Neuronal stem cell (in vitro differentiated cells): ENCODE data around the gene FGF11.
A peak's percentile ranks its signal among the peaks of the same experiment; 100 is the strongest.

Source experiments
- DNase-seq: peaks from one replicate; pipeline ENCODE4 v3.0.0-alpha.2; 2013; ENCODE audit warnings: low spot score
- H2AFZ ChIP-seq: one replicate; pipeline ENCODE4 v1.6.1; 2013; ENCODE audit warnings: mild to moderate bottlenecking, low read length, inconsistent platforms
- H2AK5ac ChIP-seq: 2 replicates; pipeline ENCODE4 v1.6.1; 2013; ENCODE audit warnings: low read depth, mild to moderate bottlenecking, inconsistent platforms, low read length, moderate library complexity, mixed read lengths
- H2BK120ac ChIP-seq: 2 replicates; pipeline ENCODE4 v1.6.1; 2013; ENCODE audit warnings: low read depth, mild to moderate bottlenecking, inconsistent platforms, low read length, moderate library complexity, mixed read lengths
- H2BK12ac ChIP-seq: one replicate; pipeline ENCODE4 v1.6.1; 2013; ENCODE audit warnings: low read length, inconsistent platforms
- H2BK15ac ChIP-seq: 2 replicates; pipeline ENCODE4 v1.6.1; 2013; ENCODE audit warnings: mild to moderate bottlenecking, low read length, inconsistent platforms, mixed read lengths
- H2BK5ac ChIP-seq: one replicate; pipeline ENCODE4 v1.6.1; 2013; ENCODE audit warnings: inconsistent platforms, mild to moderate bottlenecking, low read length, moderate library complexity
- H3K14ac ChIP-seq: one replicate; pipeline ENCODE4 v1.6.1; 2013; ENCODE audit warnings: low read length, inconsistent platforms
- H3K18ac ChIP-seq: 2 replicates; pipeline ENCODE4 v1.6.1; 2013; ENCODE audit warnings: low read length, inconsistent platforms
- H3K23ac ChIP-seq: 2 replicates; pipeline ENCODE4 v1.6.1; 2013; ENCODE audit warnings: low read depth, mild to moderate bottlenecking, mixed read lengths, low read length, inconsistent platforms; ENCODE audit not compliant: poor library complexity
- H3K27ac ChIP-seq: replicated peaks from 3 replicates; pipeline ENCODE4 v1.5.1; 2013; ENCODE audit warnings: low read length, inconsistent platforms
- H3K27me3 ChIP-seq, 3 experiments: 2 replicates each; pipeline ENCODE4 v1.6.1; 2013; ENCODE audit warnings: low read length in 3 of 3, mild to moderate bottlenecking in 2 of 3, inconsistent platforms in 1 of 3, low read depth in 1 of 3, mixed read lengths in 1 of 3, moderate library complexity in 1 of 3; ENCODE audit not compliant: control insufficient read depth in 3 of 3, insufficient read depth in 3 of 3
- H3K36me3 ChIP-seq, 2 donors: replicated peaks in 1 of 2; 2 replicates each; pipeline ENCODE4 v1.6.1; 2013; ENCODE audit warnings: low read length in 2 of 2; ENCODE audit not compliant: control insufficient read depth in 2 of 2, insufficient read depth in 2 of 2
- H3K4ac ChIP-seq: 2 replicates; pipeline ENCODE4 v1.6.1; 2013; ENCODE audit warnings: inconsistent platforms, mild to moderate bottlenecking, low read length, moderate library complexity
- H3K4me1 ChIP-seq, 2 donors: 1 replicate in 1 of 2; 2 replicates in 1 of 2; pipeline ENCODE4 v1.6.1; 2013; ENCODE audit warnings: low read length in 2 of 2, low read depth in 1 of 2; ENCODE audit not compliant: control insufficient read depth in 2 of 2, insufficient read depth in 1 of 2
- H3K4me2 ChIP-seq: one replicate; pipeline ENCODE4 v1.6.1; 2013; ENCODE audit warnings: mild to moderate bottlenecking, low read length, inconsistent platforms; ENCODE audit not compliant: insufficient read depth, poor library complexity, severe bottlenecking
- H3K4me3 ChIP-seq, 2 donors: 2 replicates each; pipeline ENCODE4 v1.5.1; 2013; ENCODE audit warnings: low read length in 2 of 2, mild to moderate bottlenecking in 2 of 2, inconsistent platforms in 1 of 2, moderate library complexity in 1 of 2
- H3K79me1 ChIP-seq: one replicate; pipeline ENCODE4 v1.6.1; 2013; ENCODE audit warnings: low read depth, mild to moderate bottlenecking, inconsistent platforms, low read length, moderate library complexity
- H3K9ac ChIP-seq: one replicate; pipeline ENCODE4 v1.6.1; 2013; ENCODE audit warnings: mild to moderate bottlenecking, low read depth, low read length, inconsistent platforms; ENCODE audit not compliant: poor library complexity
- H3K9me3 ChIP-seq, 2 donors: replicated peaks in 1 of 2; 2 replicates each; pipeline versions ENCODE3 to v1.6.1; 2013; ENCODE audit warnings: low read length in 2 of 2, mild to moderate bottlenecking in 2 of 2, inconsistent platforms in 1 of 2, low read depth in 1 of 2, mixed read lengths in 1 of 2, moderate library complexity in 1 of 2; ENCODE audit not compliant: control insufficient read depth in 2 of 2, insufficient read depth in 1 of 2
- H4K8ac ChIP-seq: one replicate; pipeline ENCODE4 v1.6.1; 2013; ENCODE audit warnings: low read depth, mild to moderate bottlenecking, inconsistent platforms, low read length, moderate library complexity
- H4K91ac ChIP-seq: one replicate; pipeline ENCODE4 v1.6.1; 2013; ENCODE audit warnings: low read length, low read depth, mild to moderate bottlenecking, inconsistent platforms; ENCODE audit not compliant: poor library complexity
- WGBS, 2 donors: extraction: QIAGEN DNeasy Blood & Tissue Kit; methylation state at CpG; one replicate each; pipeline ENCODE4 v1.1.7; 2013; ENCODE audit warnings: missing lambda C conversion rate in 2 of 2, mixed read lengths in 1 of 2; ENCODE audit not compliant: insufficient read length in 2 of 2, insufficient replicate concordance in 1 of 2; ENCODE audit errors: extremely low coverage in 2 of 2; 5-methylcytosine and 5-hydroxymethylcytosine counted together

The FGF11 gene

DNA sequence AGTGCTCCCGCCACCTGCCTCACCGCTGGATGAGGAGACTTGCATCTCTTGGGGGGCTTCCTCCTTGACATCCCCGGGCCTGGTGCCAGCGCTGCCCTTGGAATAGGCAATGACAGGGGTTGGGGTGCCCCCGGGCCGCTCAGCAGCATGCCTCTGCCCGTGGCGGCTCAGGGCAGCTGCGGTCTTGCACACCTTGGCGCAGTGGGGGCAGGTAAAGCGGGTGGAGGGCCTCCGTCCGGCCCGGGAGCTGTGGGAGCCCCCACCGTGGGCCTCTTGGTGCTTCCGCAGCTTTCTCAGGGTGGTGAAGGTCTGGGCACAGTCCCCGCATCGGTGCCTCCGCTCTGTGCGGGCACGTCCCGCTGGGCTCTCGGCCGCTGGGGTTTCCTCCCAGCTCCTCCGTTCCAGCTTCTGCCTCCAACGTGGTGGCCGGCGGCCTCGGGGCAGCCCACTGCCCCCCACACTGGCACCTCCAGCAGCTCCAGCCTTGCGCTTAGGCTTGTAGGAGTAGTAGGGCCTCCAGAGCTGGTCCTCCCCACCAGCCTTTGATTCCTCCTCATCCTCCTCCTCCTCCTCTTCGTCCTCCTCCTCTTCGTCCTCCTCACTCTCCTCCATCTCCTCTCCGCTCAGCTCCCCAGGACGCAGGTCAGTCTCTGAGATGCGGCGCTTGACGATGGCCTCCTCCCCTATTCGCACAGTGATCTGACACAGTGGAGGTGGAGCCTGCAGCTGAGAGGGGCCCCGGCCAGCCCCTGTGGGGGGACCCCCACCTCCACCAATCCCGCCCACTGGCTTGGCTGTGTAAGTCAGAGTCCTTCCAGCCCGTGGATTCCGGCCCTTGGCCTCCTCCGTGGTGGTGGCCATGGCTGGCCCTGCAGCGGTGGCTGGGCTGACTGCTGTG is 23.4 kb downstream of the FGF11 start:
- H2BK12ac ChIP-seq: peak overlapping the region; percentile 75
- no peak overlapping the region for H3K4ac ChIP-seq
- H2AFZ ChIP-seq: no peak overlapping the region
- peaks cover 8% of the 10 kb centered on the region for H3K79me1 ChIP-seq
- H4K8ac ChIP-seq: no peak overlapping the region
- no peak overlapping the region for H3K4me3 ChIP-seq
- peak overlapping the region; percentile 98 for H2AK5ac ChIP-seq
- H3K23ac ChIP-seq: no peak overlapping the region
- H3K9me3 ChIP-seq: no peaks in the 10 kb centered on the region
- H3K9ac ChIP-seq: no peak overlapping the region
- no peak for DNase-seq
- H3K36me3 ChIP-seq: peaks cover 5 to 36% of the 10 kb centered on the region in 2 donors
- H3K18ac ChIP-seq: peak overlapping the region; percentile 51
- peak overlapping the region; percentile 63 for H2BK15ac ChIP-seq
- H2BK5ac ChIP-seq: no peak overlapping the region
- peaks cover 5 to 10% of the 10 kb centered on the region in 2 donors for H3K4me1 ChIP-seq
- H4K91ac ChIP-seq: peak overlapping the region; percentile 7
- WGBS, 2 donors: 100% methylated on average over 2 of the region's 44 CpGs; no CpG with 5 or more reads in 1 of the 2 donors
- H3K27ac ChIP-seq: no peak overlapping the region
- peak overlapping the region; percentile 83 for H3K14ac ChIP-seq
- no peaks in the 10 kb centered on the region for H3K27me3 ChIP-seq
- H3K4me2 ChIP-seq: no peak overlapping the region
- H2BK120ac ChIP-seq: no peak overlapping the region

DNA sequence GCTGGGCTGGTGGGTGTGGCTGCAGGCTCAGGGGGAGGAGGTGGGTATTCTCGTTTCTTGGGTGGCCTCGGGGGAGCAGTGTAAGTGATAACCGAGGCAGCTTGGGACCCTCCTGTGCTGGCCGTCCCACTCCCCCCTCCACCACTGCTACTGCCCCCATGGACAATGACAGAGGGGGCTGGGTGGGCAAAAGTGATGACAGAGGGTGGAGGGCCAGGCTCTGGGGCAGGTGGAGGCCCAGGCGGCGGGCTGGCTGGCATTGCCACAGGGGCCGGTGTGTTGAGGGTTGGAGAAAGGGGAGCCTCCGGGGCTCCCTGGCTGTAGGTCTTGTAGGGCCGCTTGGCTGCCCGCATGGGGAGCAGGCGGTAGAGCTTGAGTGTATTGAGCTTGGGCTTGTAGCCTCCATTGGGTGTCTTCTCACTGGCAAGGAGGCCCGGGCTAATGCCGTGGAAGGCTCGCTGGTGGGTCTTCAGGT is 24.1 kb downstream of the FGF11 start:
- no peak overlapping the region for H3K4me3 ChIP-seq
- H4K8ac ChIP-seq: no peak overlapping the region
- no peak overlapping the region for H3K14ac ChIP-seq
- peaks cover 7 to 12% of the 10 kb centered on the region in 2 donors for H3K4me1 ChIP-seq
- H2BK15ac ChIP-seq: no peak overlapping the region
- H3K27me3 ChIP-seq: no peaks in the 10 kb centered on the region
- peaks cover 5 to 36% of the 10 kb centered on the region in 2 donors for H3K36me3 ChIP-seq
- no peak overlapping the region for H3K9ac ChIP-seq
- no peak overlapping the region for H2BK12ac ChIP-seq
- no peak overlapping the region for H3K4ac ChIP-seq
- no peak for DNase-seq
- no peak overlapping the region for H2BK120ac ChIP-seq
- H4K91ac ChIP-seq: no peak overlapping the region
- no peak overlapping the region for H2AFZ ChIP-seq
- peak overlapping the region; percentile 26 for H2AK5ac ChIP-seq
- WGBS, 2 donors: no CpG with 5 or more reads among the region's 14 CpGs
- H3K4me2 ChIP-seq: no peak overlapping the region
- H3K23ac ChIP-seq: no peak overlapping the region
- H3K9me3 ChIP-seq: no peaks in the 10 kb centered on the region
- no peak overlapping the region for H2BK5ac ChIP-seq
- peaks cover 8% of the 10 kb centered on the region for H3K79me1 ChIP-seq
- H3K18ac ChIP-seq: peak overlapping the region; percentile 35
- H3K27ac ChIP-seq: no peak overlapping the region

DNA sequence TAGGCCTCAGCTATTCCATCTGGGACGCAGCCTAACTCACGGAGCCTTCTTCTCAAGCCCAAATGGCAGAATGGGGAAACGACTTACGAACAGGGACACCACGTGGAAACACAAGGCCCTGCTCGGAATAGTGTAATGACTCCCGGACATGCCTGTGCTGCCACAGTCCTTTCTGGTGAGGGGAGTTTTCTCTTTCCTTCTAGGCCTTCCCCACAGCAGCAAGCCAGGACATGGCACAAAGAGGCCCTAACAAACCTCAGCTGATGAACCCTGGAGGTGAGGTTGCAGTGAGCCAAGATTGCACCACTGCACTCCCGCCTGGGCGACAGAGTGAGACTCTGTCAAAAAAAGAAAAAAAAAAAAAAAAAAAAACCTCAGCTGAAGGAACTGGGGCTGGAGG is 24.8 kb downstream of the FGF11 start:
- Histone ChIP-seq H4K91ac (no peak overlapping the region), H3K9ac (no peak overlapping the region), H3K23ac (no peak overlapping the region), H4K8ac (peak overlapping the region; percentile 0), H2BK5ac (no peak overlapping the region), H3K27ac (no peak overlapping the region), H3K18ac (no peak overlapping the region), H3K4me2 (no peak overlapping the region), H2BK120ac (no peak overlapping the region), H2AK5ac (no peak overlapping the region), H3K14ac (no peak overlapping the region), H3K4me1 (peaks cover 7 to 14% of the 10 kb centered on the region in 2 donors), H2BK15ac (no peak overlapping the region), H3K9me3 (no peaks in the 10 kb centered on the region), H3K27me3 (no peaks in the 10 kb centered on the region), H3K4me3 (no peak overlapping the region), H2AFZ (no peak overlapping the region), H3K4ac (no peak overlapping the region), H2BK12ac (no peak overlapping the region), H3K79me1 (peaks cover 8% of the 10 kb centered on the region), H3K36me3 (peaks cover 5 to 36% of the 10 kb centered on the region in 2 donors)
- no CpG with 5 or more reads among the region's 9 CpGs for WGBS, 2 donors
- DNase-seq: no peak

DNA sequence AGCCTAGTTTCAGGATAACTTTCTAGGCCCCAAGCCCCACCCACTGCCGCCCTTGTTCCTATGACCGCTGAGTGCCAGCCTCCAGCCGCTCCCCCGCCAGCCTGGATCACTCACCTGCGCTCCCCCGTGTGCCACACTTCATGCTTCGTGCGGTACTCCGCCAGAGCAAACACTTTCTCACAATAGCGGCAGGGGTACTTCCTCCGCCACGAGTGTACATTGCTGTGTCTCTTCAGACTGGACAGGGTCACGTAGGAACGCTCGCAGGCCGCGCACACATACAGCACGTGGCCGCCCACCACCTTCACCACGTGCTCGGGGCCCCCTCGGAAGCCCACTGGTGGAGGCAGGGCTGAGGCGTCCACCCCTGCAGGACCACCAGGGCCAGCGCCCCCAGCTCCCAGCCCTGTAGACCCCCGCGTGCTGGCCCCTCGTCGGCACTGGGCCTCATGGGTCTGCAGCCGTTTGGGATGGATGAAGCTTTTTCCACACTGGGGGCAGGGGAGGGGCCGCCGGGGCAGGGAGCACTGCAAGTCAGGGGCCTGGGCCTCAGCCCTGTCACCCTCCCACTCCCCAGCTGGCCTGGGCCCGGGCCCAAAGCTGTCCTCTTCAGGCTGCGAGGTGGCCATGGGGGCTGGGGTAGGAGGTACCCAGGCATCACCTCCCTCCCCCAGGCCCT is 26.4 kb downstream of the FGF11 start:
- H3K79me1 ChIP-seq: peaks cover 8% of the 10 kb centered on the region
- H3K14ac ChIP-seq: no peak overlapping the region
- H3K27ac ChIP-seq: no peak overlapping the region
- H2AFZ ChIP-seq: no peak overlapping the region
- H2AK5ac ChIP-seq: no peak overlapping the region
- DNase-seq: no peak
- H3K23ac ChIP-seq: peak overlapping the region; percentile 85
- H2BK5ac ChIP-seq: peak overlapping the region; percentile 24
- peak overlapping the region; percentile 72 for H4K91ac ChIP-seq
- H3K4me1 ChIP-seq: peaks cover 7 to 14% of the 10 kb centered on the region in 2 donors
- H3K4me3 ChIP-seq: no peak overlapping the region
- H3K18ac ChIP-seq: no peak overlapping the region
- no CpG with 5 or more reads among the region's 33 CpGs for WGBS, 2 donors
- no peak overlapping the region for H3K4ac ChIP-seq
- H3K9ac ChIP-seq: no peak overlapping the region
- H3K36me3 ChIP-seq: peaks cover 5 to 36% of the 10 kb centered on the region in 2 donors
- H3K27me3 ChIP-seq: no peaks in the 10 kb centered on the region
- no peak overlapping the region for H2BK120ac ChIP-seq
- no peaks in the 10 kb centered on the region for H3K9me3 ChIP-seq
- H4K8ac ChIP-seq: no peak overlapping the region
- H2BK15ac ChIP-seq: no peak overlapping the region
- H3K4me2 ChIP-seq: no peak overlapping the region
- H2BK12ac ChIP-seq: peak overlapping the region; percentile 22
